ENCODE measurements around the gene RALGAPB. TPM values are rescaled to one million over a fixed set of nuclear protein-coding genes. Genes with fewer than 3 reads are reported as not detected.

RALGAPB gene
- total and polyA plus RNA-seq, 2 of the 13 experiments (the other 11 are each of a cell fraction or from before 2014, with no cell fraction given): 17.6 to 30.6 TPM

DNA sequence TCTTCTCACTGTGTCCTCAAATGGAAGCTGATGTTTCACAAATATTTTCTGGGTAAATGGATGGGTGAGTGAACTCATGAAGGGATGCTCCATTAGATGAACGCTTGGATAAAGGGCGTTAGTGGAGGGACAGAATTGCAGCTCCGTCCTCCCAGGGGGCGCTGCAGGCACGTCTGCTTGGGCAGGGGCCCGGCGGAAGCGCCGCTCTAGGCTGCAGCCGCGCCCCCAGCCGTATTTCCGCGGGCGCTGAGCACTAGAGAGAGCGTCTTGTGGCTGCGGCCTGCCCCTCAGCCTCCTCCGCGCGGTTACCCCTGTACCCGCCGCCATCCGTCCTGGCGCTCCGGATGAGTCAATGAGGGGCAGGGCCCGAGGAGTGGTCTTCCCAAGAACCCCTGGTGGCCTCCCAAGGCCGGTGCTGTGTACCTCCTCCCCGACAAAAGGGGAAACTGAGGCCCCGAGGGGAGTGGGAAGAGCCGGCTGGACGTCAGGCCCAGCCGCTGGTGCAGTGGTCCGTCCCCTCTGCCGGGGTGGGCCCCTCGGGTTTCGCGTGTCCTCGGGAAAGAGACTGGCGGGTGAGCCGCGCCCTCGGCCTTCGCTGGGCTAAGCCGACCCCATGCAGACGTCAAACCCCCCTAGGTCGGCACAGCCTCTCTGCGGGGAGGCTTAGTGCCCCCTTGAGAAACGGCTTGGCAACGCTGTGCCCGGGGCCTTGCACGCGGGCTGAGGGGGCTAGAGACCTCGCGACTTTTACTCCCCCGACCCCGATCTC lies 26.0 kb upstream of the RALGAPB start (continued):
- TF ChIP-seq, protein P1, sequence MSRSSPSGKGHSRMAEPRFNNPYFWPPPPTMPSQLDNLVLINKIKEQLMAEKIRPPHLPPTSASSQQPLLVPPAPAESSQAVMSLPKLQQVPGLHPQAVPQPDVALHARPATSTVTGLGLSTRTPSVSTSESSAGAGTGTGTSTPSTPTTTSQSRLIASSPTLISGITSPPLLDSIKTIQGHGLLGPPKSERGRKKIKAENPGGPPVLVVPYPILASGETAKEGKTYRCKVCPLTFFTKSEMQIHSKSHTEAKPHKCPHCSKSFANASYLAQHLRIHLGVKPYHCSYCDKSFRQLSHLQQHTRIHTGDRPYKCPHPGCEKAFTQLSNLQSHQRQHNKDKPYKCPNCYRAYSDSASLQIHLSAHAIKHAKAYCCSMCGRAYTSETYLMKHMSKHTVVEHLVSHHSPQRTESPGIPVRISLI (CRISPR knock-in tag; IDR thresholded peaks at IDR 0.05; ENCODE audit: borderline replicate concordance): peak; percentile 70
- TF ChIP-seq KDM5A (IDR thresholded peaks at IDR 0.05; ENCODE audit: borderline replicate concordance, low read length) (peak; percentile 91), NR3C1 (CRISPR knock-in tag; IDR thresholded peaks at IDR 0.05) (no peak), RCOR2 (CRISPR knock-in tag; IDR thresholded peaks at IDR 0.05) (peak; percentile 81), ZNF296 (CRISPR knock-in tag; conservative IDR thresholded peaks at IDR 0.05) (peak; percentile 74; the same call in 1 of the 2 replicates), AHR (CRISPR knock-in tag; IDR thresholded peaks at IDR 0.05) (peak; percentile 85), KDM5B (CRISPR knock-in tag; IDR thresholded peaks at IDR 0.05; ENCODE audit: borderline replicate concordance) (peak; percentile 98), WIZ (CRISPR knock-in tag; IDR thresholded peaks at IDR 0.05) (peak; percentile 93), NKX3-1 (CRISPR knock-in tag; IDR thresholded peaks at IDR 0.05) (peak; percentile 97), KAT7 (CRISPR knock-in tag; IDR thresholded peaks at IDR 0.05; ENCODE audit: borderline replicate concordance) (peak; percentile 100), ZNF343 (CRISPR knock-in tag; IDR thresholded peaks at IDR 0.05) (peak; percentile 98), ZFY (CRISPR knock-in tag; IDR thresholded peaks at IDR 0.05) (peak; percentile 100), ZNF549 (CRISPR knock-in tag; IDR thresholded peaks at IDR 0.05) (no peak), ZNF557 (CRISPR knock-in tag; IDR thresholded peaks at IDR 0.05) (peak; percentile 96; the same call in 1 of the 2 replicates)
- TF ChIP-seq, protein P2, sequence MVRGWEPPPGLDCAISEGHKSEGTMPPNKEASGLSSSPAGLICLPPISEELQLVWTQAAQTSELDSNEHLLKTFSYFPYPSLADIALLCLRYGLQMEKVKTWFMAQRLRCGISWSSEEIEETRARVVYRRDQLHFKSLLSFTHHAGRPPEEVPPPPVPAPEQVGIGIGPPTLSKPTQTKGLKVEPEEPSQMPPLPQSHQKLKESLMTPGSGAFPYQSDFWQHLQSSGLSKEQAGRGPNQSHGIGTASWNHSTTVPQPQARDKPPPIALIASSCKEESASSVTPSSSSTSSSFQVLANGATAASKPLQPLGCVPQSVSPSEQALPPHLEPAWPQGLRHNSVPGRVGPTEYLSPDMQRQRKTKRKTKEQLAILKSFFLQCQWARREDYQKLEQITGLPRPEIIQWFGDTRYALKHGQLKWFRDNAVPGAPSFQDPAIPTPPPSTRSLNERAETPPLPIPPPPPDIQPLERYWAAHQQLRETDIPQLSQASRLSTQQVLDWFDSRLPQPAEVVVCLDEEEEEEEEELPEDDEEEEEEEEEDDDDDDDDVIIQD (CRISPR knock-in tag; IDR thresholded peaks at IDR 0.05; ENCODE audit: low read depth): peak; percentile 91
- TF ChIP-seq, protein P3, sequence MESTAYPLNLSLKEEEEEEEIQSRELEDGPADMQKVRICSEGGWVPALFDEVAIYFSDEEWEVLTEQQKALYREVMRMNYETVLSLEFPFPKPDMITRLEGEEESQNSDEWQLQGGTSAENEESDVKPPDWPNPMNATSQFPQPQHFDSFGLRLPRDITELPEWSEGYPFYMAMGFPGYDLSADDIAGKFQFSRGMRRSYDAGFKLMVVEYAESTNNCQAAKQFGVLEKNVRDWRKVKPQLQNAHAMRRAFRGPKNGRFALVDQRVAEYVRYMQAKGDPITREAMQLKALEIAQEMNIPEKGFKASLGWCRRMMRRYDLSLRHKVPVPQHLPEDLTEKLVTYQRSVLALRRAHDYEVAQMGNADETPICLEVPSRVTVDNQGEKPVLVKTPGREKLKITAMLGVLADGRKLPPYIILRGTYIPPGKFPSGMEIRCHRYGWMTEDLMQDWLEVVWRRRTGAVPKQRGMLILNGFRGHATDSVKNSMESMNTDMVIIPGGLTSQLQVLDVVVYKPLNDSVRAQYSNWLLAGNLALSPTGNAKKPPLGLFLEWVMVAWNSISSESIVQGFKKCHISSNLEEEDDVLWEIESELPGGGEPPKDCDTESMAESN (CRISPR knock-in tag; conservative IDR thresholded peaks at IDR 0.05): peak; percentile 96
- TF ChIP-seq, protein P4, sequence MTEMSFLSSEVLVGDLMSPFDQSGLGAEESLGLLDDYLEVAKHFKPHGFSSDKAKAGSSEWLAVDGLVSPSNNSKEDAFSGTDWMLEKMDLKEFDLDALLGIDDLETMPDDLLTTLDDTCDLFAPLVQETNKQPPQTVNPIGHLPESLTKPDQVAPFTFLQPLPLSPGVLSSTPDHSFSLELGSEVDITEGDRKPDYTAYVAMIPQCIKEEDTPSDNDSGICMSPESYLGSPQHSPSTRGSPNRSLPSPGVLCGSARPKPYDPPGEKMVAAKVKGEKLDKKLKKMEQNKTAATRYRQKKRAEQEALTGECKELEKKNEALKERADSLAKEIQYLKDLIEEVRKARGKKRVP (CRISPR knock-in tag; IDR thresholded peaks at IDR 0.05): peak in 1 of 2 experiments; percentile 83; a peak in 2 of 4 replicates
- TF ChIP-seq, protein P5, sequence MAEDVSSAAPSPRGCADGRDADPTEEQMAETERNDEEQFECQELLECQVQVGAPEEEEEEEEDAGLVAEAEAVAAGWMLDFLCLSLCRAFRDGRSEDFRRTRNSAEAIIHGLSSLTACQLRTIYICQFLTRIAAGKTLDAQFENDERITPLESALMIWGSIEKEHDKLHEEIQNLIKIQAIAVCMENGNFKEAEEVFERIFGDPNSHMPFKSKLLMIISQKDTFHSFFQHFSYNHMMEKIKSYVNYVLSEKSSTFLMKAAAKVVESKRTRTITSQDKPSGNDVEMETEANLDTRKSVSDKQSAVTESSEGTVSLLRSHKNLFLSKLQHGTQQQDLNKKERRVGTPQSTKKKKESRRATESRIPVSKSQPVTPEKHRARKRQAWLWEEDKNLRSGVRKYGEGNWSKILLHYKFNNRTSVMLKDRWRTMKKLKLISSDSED (CRISPR knock-in tag; IDR thresholded peaks at IDR 0.05): peak; percentile 93; the same call in 1 of the 2 replicates
